ENCODE data around the gene FAM114A2.

DNA sequence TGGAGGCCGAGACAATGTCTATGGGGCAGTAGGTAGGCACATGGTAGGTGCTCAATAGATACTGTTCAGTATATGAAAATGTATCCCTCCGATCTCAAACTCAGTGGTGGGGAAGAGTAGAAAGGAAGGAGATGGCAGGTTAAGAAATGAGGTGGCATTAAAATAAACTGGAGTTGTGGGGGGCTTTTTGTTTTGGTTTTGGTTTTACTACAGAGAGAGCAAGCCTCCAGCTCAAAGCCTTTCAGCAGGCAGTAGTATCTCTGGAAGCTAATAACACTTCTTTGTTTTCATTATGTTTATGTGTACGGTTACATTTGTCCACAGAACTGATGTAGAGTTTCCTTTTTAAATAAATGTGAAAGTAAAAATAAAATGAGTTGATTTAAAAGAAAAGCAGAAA, 8.6 kb upstream of the FAM114A2 start:
- TF ChIP-seq EZH2 (IDR thresholded peaks at IDR 0.05) (no peak), POLR2AphosphoS5 (IDR thresholded peaks at IDR 0.05; ENCODE audit: borderline replicate concordance, low read depth, low read length) (no peak)
